A673 (cell line): ENCODE data around the gene EIF2S1.

ENCODE experiments used
- CTCF ChIP-seq: fragments of 300-800, 200-600 bp; sonication (generic); conservative IDR thresholded peaks from 2 replicates; pipeline ENCODE4 v1.5.1; 2017; ENCODE audit warnings: low read depth, mild to moderate bottlenecking, antibody characterized with exemption, low read length, moderate library complexity, mixed read lengths
- EZH2 ChIP-seq: fragments of 200-600 bp; sonication (generic); IDR thresholded peaks from 2 replicates; pipeline ENCODE4 v1.6.1; 2017; ENCODE audit warnings: borderline replicate concordance, low read depth, mild to moderate bottlenecking, mixed read lengths, antibody characterized with exemption, low read length; ENCODE audit not compliant: poor library complexity, severe bottlenecking

- TF ChIP-seq CTCF (no peak), EZH2 (no peak)
Measured at GRCh38 chr14:67393689-67394088, 33.6 kb downstream of the EIF2S1 start.
